ENCODE results near the gene ALDH6A1. TPM values are rescaled to one million over a fixed set of nuclear protein-coding genes. Genes with fewer than 3 reads are reported as not detected.

ALDH6A1 gene
- total and polyA plus RNA-seq, 11 donors = 16.5 to 103 (median 52.7) TPM

- no peak overlapping the region for H3K4me3 ChIP-seq
- TF ChIP-seq, protein P1, sequence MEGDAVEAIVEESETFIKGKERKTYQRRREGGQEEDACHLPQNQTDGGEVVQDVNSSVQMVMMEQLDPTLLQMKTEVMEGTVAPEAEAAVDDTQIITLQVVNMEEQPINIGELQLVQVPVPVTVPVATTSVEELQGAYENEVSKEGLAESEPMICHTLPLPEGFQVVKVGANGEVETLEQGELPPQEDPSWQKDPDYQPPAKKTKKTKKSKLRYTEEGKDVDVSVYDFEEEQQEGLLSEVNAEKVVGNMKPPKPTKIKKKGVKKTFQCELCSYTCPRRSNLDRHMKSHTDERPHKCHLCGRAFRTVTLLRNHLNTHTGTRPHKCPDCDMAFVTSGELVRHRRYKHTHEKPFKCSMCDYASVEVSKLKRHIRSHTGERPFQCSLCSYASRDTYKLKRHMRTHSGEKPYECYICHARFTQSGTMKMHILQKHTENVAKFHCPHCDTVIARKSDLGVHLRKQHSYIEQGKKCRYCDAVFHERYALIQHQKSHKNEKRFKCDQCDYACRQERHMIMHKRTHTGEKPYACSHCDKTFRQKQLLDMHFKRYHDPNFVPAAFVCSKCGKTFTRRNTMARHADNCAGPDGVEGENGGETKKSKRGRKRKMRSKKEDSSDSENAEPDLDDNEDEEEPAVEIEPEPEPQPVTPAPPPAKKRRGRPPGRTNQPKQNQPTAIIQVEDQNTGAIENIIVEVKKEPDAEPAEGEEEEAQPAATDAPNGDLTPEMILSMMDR (IDR thresholded peaks at IDR 0.05) = no peak
- no peak for TF ChIP-seq POLR2A (IDR thresholded peaks at IDR 0.05)
- intact Hi-C loops (cut with DNase I) = loop anchor here in 2 of 10 donors (1.0 to 5.0 kb wide), 2 partner anchors 19 to 64 kb away; partner anchors contain the start of genes BBOF1 (in 1 of the 2) and ENTPD5 (in 1 of the 2)
- 78 to 97% (median 90%) methylated on average over 3 of the region's 3 CpGs for WGBS, 4 donors
- DNase-seq (no peak), ATAC-seq (no peak)
- no peaks in the 10 kb centered on the region for H3K9me3 ChIP-seq
- peaks cover 0 to 41% (median 20%) of the 10 kb centered on the region in 12 donors for H3K4me1 ChIP-seq
- H3K27me3 ChIP-seq = no peaks in the 10 kb centered on the region
- H3K36me3 ChIP-seq = peaks cover 0 to 2% (median 0%) of the 10 kb centered on the region in 9 donors
- peak overlapping the region in 2 of 12 donors; percentile 0 to 2 for H3K27ac ChIP-seq
These were observed 2.8 kb downstream of the ALDH6A1 start for GRCh38 chr14:74081491-74081890.

- 53 to 71% (median 64%) methylated on average over 4 of the region's 4 CpGs for WGBS, 4 donors
- intact Hi-C loops (cut with DNase I) = loop anchor here in 2 of 10 donors (1.0 to 5.0 kb wide), 2 partner anchors 19 to 64 kb away; partner anchors contain the start of genes BBOF1 (in 1 of the 2) and ENTPD5 (in 1 of the 2)
- Histone ChIP-seq H3K4me1 (peaks cover 0 to 36% (median 18%) of the 10 kb centered on the region in 12 donors), H3K9me3 (no peaks in the 10 kb centered on the region), H3K27ac (peak overlapping the region in 2 of 12 donors; percentile 0 to 2), H3K4me3 (no peak overlapping the region), H3K36me3 (peaks cover 0 to 2% (median 0%) of the 10 kb centered on the region in 9 donors), H3K27me3 (no peaks in the 10 kb centered on the region)
- DNase-seq (no peak), ATAC-seq (no peak)
- TF ChIP-seq POLR2A (IDR thresholded peaks at IDR 0.05) = no peak
- TF ChIP-seq, protein P1 (IDR thresholded peaks at IDR 0.05) = no peak
These were observed 3.3 kb downstream of the ALDH6A1 start for GRCh38 chr14:74080820-74081460.

DNA sequence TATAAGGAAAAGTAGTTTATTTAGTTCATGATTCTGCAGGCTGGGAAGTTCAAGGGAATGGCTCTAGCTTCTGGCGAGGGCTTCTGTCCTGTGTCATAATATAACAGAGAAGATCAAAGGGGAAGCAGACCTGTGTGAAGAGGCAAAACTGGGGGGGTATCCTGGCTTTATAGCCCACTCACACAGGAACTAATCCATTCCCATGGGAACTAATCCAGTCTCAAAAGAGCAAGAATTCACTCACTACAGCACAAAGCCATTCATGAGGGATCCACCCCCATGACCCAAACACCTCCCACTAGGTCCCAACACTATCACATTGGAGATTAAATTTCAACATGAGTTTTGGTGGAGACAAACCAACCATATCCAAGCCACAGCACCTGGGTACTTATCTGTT is 6.9 kb downstream of the ALDH6A1 start:
- H3K27ac ChIP-seq = no peak overlapping the region
- H3K4me1 ChIP-seq = peaks cover 0 to 16% (median 3%) of the 10 kb centered on the region in 12 donors
- peaks cover 0 to 26% (median 12%) of the 10 kb centered on the region in 9 donors for H3K36me3 ChIP-seq
- TF ChIP-seq POLR2A (IDR thresholded peaks at IDR 0.05) = no peak
- TF ChIP-seq, protein P1 (IDR thresholded peaks at IDR 0.05) = no peak
- no peaks in the 10 kb centered on the region for H3K27me3 ChIP-seq
- intact Hi-C loops (cut with DNase I) = no loop called here
- H3K4me3 ChIP-seq = no peak overlapping the region
- no peaks in the 10 kb centered on the region for H3K9me3 ChIP-seq
- 52 to 95% (median 76%) methylated on average over 1 of the region's 1 CpG for WGBS, 4 donors
- no peak for DNase-seq
- no peak for ATAC-seq

DNA sequence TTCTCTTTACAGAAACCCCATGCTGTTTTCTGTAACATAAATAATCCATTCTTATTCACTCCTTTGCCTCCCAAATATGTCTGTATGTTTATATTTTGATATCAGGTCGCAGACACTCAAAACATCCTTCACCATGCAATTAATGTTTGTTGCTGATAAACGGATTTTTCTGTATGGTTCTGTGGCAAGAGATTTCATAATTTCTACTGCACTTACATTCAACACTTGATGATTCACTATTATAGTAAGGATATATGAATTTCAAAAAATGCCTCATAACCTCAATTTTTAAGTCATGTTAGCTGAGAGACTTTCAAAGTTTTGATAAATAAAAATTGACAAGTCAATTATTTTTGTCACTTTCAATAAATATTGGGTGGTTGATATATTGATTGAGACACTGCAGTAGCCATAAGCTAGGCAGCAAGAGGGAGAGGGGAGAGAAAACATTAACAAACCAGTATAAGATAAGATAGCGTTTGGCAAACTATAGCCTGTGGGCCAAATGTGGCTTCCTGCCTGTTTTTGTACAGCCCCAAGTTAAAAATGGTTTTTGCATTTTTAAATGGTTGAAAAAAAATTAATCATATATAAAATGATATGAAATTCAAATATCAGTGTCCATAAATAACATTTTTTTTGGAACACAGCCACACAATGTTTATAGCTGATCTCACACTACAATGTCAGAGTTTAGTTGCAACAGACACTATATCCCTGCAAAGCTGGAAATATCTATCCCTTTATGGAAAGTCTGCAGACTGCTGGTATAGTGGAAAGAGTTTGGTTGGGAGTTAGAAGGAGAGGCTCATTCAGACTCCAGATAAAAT is 18.3 kb downstream of the ALDH6A1 start:
- Histone ChIP-seq H3K36me3 (peaks cover 0 to 100% (median 76%) of the 10 kb centered on the region in 9 donors), H3K9me3 (no peaks in the 10 kb centered on the region), H3K27me3 (no peaks in the 10 kb centered on the region), H3K4me3 (no peak overlapping the region), H3K27ac (no peak overlapping the region), H3K4me1 (peaks cover 0 to 5% (median 0%) of the 10 kb centered on the region in 12 donors)
- 69 to 74% (median 72%) methylated on average over 3 of the region's 3 CpGs for WGBS, 4 donors
- intact Hi-C loops (cut with DNase I) = no loop called here
- TF ChIP-seq, protein P1 (IDR thresholded peaks at IDR 0.05) = no peak
- no peak for TF ChIP-seq POLR2A (IDR thresholded peaks at IDR 0.05)
- no peak for DNase-seq
- ATAC-seq = no peak

All from heart left ventricle (tissue), 16 donors.